CD4-positive, alpha-beta T cell treated with Interleukin-4 for 1 hour (primary cell): ENCODE results near the gene SLC1A3.

Source experiments
- DNase-seq, 2 donors: peaks; one replicate each; pipeline ENCODE4 v3.0.0-alpha.2; 2020 to 2022

SLC1A3 gene

GRCh38 chr5:36600917-36601527, 5.4 kb upstream of the SLC1A3 start:
- no peak for DNase-seq

- no peak for DNase-seq
These were observed 3.6 kb upstream of the SLC1A3 start for GRCh38 chr5:36602704-36603321.

- DNase-seq = no peak
These were observed 1.2 kb upstream of the SLC1A3 start for GRCh38 chr5:36605241-36605640.

GRCh38 chr5:36606036-36606427, 374 bp upstream of the SLC1A3 start:
- DNase-seq = no peak

GRCh38 chr5:36607114-36607571, 737 bp downstream of the SLC1A3 start:
- no peak for DNase-seq

GRCh38 chr5:36607838-36608783, 1.7 kb downstream of the SLC1A3 start:
- DNase-seq = no peak

GRCh38 chr5:36610621-36611020, 4.2 kb downstream of the SLC1A3 start:
- no peak for DNase-seq

GRCh38 chr5:36611520-36612274, 5.3 kb downstream of the SLC1A3 start:
- peak in 1 of 2 donors; percentile 14 for DNase-seq

- no peak for DNase-seq
These were observed 6.8 kb downstream of the SLC1A3 start for GRCh38 chr5:36613241-36613640.

GRCh38 chr5:36613771-36614656, 7.6 kb downstream of the SLC1A3 start:
- DNase-seq = no peak

- DNase-seq = no peak
These were observed 8.4 kb downstream of the SLC1A3 start for GRCh38 chr5:36614657-36615308.

GRCh38 chr5:36619012-36619635, 12.7 kb downstream of the SLC1A3 start:
- DNase-seq = no peak

- DNase-seq = no peak
These were observed 15.6 kb downstream of the SLC1A3 start for GRCh38 chr5:36621985-36622384.

GRCh38 chr5:36623832-36624231, 17.4 kb downstream of the SLC1A3 start:
- DNase-seq = no peak

- no peak for DNase-seq
These were observed 17.9 kb downstream of the SLC1A3 start for GRCh38 chr5:36624277-36624676.

GRCh38 chr5:36628695-36629094, 22.3 kb downstream of the SLC1A3 start:
- DNase-seq = no peak

- no peak for DNase-seq
These were observed 23.3 kb downstream of the SLC1A3 start for GRCh38 chr5:36629729-36630128.

GRCh38 chr5:36630201-36631145, 24.1 kb downstream of the SLC1A3 start:
- no peak for DNase-seq

- DNase-seq = no peak
These were observed 24.7 kb downstream of the SLC1A3 start for GRCh38 chr5:36631154-36631553.
